AG10803 (cell line): ENCODE measurements around the gene HCRT.
"Not testable (repeated sequence)": the region's sequence is repeated elsewhere in the genome, so short reads cannot be mapped to it uniquely, and the experiment has no call there.

Source experiments
- DNase-seq: peaks from one replicate; pipeline ENCODE4 v3.0.0; 2010; ENCODE audit warnings: low read depth
- H3K4me3 ChIP-seq: 2 replicates; pipeline ENCODE4 v1.5.1; 2011; ENCODE audit warnings: mild to moderate bottlenecking, low read length, control low read depth
- TF ChIP-seq, protein P1 (sequence below): conservative IDR thresholded peaks from 2 replicates; pipeline ENCODE4 v1.5.1; 2011; ENCODE audit warnings: mild to moderate bottlenecking, low read length, control low read depth, inconsistent platforms

HCRT gene

DNA sequence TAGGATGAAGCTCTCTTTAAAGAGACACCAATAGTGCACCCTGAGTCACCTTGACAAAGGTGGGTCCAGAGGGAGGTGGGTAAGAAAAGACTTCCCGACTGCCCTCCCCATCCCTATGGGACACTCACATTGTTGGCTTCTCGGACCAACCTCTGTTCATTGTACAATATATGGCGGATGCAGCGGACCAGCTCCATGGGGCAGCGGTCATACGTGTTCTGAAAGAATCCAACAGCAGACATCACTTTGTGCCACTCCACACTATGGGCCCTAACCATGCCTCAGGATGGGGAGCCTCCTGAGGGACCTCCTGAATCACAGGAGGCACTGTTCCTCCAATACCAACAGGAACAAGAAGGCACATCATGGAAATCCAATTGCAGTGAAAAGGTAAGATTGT is 39.4 kb upstream of the HCRT start:
- TF ChIP-seq, protein P1, sequence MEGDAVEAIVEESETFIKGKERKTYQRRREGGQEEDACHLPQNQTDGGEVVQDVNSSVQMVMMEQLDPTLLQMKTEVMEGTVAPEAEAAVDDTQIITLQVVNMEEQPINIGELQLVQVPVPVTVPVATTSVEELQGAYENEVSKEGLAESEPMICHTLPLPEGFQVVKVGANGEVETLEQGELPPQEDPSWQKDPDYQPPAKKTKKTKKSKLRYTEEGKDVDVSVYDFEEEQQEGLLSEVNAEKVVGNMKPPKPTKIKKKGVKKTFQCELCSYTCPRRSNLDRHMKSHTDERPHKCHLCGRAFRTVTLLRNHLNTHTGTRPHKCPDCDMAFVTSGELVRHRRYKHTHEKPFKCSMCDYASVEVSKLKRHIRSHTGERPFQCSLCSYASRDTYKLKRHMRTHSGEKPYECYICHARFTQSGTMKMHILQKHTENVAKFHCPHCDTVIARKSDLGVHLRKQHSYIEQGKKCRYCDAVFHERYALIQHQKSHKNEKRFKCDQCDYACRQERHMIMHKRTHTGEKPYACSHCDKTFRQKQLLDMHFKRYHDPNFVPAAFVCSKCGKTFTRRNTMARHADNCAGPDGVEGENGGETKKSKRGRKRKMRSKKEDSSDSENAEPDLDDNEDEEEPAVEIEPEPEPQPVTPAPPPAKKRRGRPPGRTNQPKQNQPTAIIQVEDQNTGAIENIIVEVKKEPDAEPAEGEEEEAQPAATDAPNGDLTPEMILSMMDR = no peak
- no peak for DNase-seq

DNA sequence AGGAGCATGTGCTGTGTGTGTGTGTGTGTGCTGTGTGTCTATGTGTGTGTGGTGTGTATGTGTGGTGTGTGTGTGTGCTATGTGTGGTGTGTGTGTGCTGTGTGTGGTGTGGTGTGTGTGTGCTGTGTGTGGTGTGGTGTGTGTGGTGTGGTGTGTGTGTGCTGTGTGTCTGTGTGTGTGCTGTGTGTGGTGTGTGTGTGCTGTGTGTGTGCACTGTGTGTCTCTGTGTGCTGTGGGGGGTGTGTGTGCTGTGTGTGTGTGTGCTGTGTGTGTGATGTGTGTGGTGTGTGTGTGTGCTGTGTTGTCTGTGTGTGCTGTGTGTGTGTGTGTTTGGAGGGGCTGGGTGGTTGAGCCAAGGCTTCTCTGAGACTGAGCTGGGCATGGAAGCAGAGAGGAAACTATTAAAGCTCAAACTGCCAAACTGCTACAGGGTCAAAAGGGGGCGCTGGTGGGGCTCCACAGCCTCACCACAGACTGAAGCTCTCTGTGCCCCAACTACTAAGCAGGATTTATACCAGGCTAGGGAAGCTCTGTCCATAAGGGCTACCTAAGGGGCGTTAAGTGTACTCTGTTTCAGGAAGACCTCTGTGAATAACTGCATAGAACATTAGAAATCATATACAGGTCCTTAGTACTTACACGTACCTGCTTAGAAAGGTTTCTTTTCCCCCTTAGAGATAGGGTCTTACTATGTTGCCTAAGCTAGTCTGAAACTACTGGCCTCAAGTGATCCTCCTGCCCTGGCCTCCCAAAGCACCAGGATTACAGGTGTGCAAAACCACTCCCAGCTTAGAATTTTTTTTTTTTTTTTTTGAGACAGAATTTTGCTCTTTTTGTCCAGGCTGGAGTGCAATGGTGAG is 36.9 kb upstream of the HCRT start:
- H3K4me3 ChIP-seq = no peak overlapping the region
- TF ChIP-seq, protein P1 = peak; percentile 66
- DNase-seq = peak; percentile 45

More for the DNA sequence above, 39.4 kb upstream of the HCRT start:
- no peak overlapping the region for H3K4me3 ChIP-seq

DNA sequence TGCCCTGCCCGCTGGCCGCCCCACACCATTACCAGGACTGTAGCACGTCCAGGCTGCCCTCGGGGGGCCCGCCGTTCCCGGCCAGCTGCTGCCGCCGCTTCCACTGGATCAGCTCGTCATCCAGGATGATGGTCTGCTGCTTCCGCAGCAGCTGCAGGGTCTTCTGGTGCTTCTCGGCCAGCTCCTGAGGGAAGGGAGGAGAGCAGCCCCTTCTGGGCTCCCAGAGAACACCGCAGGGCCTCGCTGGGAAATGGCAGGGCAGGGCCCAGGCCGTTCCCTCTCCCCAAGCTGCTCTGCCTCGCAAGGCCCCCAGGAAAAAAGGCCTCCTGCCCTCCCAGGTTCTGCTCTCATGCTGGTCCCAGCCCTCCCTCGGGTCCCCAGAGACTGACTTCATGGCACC is 34.0 kb upstream of the HCRT start:
- H3K4me3 ChIP-seq, DNase-seq: not testable (repeated sequence)

- TF ChIP-seq, protein P1 = no peak
- no peak for DNase-seq
- H3K4me3 ChIP-seq = no peak overlapping the region
Measured at GRCh38 chr17:42214156-42214555, 28.9 kb upstream of the HCRT start.

- TF ChIP-seq, protein P1 = no peak
- DNase-seq = peak; percentile 26
- H3K4me3 ChIP-seq = no peak overlapping the region
Measured at GRCh38 chr17:42212382-42212781, 27.1 kb upstream of the HCRT start.

- peak; percentile 78 for DNase-seq
- H3K4me3 ChIP-seq = not testable (repeated sequence)
Measured at GRCh38 chr17:42211921-42212341, 26.7 kb upstream of the HCRT start.

DNA sequence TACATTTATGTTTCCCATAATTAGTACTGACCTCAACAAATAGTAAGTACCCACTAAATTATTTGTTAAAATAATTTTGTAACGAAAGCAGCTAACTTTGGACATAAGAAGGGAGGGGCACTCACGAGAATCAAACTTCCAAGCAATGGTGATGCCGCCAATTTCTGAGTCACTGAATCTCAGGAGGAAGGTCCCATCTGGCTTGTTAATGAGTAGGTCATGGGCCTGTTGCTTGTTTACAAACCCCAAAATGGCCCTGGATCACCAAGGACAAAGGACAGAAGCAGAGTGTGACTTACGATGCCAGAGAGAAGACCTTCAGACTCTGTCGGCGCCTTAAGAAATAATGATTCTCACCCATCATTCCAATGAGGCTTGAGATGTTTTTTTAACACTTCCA is 24.8 kb upstream of the HCRT start:
- TF ChIP-seq, protein P1 = no peak
- no peak for DNase-seq
- H3K4me3 ChIP-seq = no peak overlapping the region

GRCh38 chr17:42206153-42206612 is 20.9 kb upstream of the HCRT start:
- not testable (repeated sequence) for H3K4me3 ChIP-seq, DNase-seq

DNA sequence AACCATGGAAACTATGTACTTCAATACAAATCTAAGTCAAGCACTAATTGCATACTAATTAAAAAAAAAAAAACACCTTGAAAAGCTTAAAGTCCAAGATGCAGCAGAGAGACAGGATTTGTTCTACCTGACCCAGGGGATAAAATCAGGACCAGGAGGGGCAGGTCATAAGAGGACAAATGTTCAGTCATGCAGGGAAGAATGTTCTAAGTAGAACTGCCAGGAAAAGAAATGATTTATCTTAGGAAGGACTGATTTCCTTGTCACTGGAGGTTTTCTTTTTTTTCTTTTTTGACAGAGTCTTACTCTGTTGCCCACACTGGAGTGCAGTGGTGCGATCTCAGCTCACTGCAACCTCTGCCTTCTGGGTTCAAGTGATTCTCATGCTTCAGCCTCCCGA is 18.1 kb upstream of the HCRT start:
- DNase-seq = no peak
- TF ChIP-seq, protein P1 = no peak
- no peak overlapping the region for H3K4me3 ChIP-seq
